ENCODE data around the gene LRRC72.
"Not testable (repeated sequence)": the region's sequence is repeated elsewhere in the genome, so short reads cannot be mapped to it uniquely, and the experiment has no call there.

The LRRC72 gene

DNA sequence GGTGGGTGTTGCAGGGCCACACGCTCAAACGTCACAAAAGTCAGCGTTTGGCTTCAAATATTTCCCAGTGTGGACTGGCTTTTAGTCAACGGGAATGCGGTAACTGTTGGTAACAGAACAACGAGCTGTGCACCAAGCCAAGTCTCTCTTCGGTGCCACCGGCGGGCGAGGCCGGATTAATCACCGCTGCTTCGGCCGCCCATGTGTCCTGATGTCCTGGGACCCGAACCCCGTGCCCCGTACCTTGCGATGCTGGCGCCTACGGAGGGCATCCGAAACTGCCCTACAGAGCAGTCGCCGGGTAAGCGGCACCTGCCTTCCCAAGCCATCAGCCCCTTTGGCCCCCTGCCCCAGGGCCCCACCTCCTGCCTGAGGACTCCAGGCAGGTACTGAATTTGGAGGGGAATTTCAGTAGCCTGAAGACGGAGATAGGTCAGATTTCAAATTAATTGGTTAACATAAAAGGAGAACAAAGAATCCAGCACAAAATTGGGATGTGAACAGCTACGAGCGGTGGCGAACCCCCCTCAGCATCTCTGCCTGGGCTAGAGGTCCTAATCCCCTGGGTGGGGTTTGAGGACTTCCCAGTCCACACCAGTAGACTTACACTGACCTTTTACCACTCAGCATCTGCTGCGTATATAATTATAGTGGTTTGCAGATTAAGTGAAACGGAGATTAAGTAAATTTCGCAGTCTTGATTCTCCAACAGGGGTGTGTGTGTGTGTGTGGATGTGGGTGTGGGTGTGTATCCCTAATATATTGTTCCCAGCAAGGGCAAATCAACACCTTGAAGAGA is at the start of gene LRRC72:
Gene LRRC72, plus strand, starts transcription at position 84 of the 799 bp plus-strand sequence. Its CDS starts 128 bp downstream, at position 212.
- in situ Hi-C loops (cut with HindIII; ENCODE audit: low pct_unique_long_range_greater_than_20kb, low sequenced_read_pairs), result no loop called here
- no peak for DNase-seq (ENCODE audit: low read depth in 1 of 2, low spot score in 1 of 2)
- no peak for TF ChIP-seq JUND (IDR thresholded peaks at IDR 0.05; ENCODE audit: low read depth)

DNA sequence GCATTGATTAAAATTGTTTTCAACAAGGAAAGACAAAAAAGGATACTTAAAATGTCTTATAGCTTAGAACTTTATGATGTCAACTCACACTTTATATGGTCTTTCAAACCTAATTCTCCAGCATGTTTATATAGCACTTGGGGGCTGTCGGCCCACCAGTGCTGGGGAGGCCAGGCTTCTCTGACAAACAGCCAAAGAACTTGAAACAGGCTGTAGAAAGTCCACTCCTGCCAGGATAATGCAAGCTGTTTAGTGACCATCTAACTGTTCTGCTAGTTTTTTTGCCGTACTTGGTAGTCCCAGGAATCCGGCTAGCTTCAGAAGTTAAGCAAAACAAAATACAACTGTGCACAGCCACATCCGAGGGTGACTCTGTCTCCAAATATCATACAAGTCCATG is 47.5 kb upstream of the LRRC72 start:
- no peak for TF ChIP-seq JUND (IDR thresholded peaks at IDR 0.05; ENCODE audit: low read depth)
- in situ Hi-C loops (cut with HindIII; ENCODE audit: low pct_unique_long_range_greater_than_20kb, low sequenced_read_pairs), result no loop called here
- DNase-seq (ENCODE audit: low read depth in 1 of 2, low spot score in 1 of 2), result no peak

DNA sequence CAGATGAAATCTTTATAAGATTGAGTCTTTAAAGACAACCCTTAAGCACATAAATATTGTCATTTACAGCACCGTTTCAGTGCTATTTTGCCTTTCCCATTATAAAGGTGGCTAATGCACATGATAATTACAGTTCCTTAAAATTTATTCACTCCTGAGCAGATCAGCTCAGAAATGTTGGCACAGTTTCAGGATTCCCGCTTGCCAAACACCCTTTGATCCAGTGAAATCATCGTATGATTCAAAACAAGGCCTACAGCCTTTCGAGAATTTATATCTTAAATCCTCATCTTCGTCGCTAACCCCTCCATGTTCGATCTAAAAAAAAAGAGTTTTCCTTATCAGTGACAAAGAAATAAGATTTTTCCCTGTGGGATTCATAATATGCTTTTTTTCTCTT is 47.0 kb upstream of the LRRC72 start:
- DNase-seq (ENCODE audit: low read depth in 1 of 2, low spot score in 1 of 2), result no peak
- no peak for TF ChIP-seq JUND (IDR thresholded peaks at IDR 0.05; ENCODE audit: low read depth)
- in situ Hi-C loops (cut with HindIII; ENCODE audit: low pct_unique_long_range_greater_than_20kb, low sequenced_read_pairs), result no loop called here

DNA sequence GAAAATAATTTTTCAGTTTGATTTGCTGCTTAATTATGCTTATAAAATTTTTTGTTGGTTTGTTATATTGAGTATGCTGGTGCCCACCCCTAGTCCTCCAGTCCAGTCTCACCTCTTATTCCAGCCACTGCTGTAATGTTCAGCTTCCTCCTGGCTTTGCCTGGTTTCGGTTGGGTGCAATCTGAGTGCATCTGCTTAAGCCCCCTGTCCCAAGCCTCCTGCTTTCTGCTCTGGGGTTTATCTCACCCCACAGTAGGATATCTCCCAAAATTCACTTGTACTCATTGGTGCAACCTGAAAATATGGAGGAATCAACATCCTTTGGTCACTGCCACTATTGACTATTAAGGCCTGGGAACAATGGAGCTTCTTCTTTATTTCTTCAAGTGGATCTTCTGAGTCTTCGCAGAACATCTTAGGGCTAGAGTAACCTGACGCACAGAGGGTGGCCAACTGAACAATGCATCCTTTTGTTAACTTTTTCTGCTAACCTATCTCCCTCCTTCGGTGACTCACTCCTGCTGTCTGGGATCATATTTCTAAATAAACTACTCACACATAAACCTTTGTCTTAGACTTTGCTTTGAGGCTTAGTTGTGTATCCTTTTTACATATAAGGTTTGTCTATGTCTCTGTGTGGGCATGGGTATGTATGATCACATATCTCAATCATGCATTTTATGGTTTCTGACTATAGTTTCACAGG is 42.0 kb upstream of the LRRC72 start:
- DNase-seq (ENCODE audit: low read depth in 1 of 2, low spot score in 1 of 2), result no peak
- no peak for TF ChIP-seq JUND (IDR thresholded peaks at IDR 0.05; ENCODE audit: low read depth)

DNA sequence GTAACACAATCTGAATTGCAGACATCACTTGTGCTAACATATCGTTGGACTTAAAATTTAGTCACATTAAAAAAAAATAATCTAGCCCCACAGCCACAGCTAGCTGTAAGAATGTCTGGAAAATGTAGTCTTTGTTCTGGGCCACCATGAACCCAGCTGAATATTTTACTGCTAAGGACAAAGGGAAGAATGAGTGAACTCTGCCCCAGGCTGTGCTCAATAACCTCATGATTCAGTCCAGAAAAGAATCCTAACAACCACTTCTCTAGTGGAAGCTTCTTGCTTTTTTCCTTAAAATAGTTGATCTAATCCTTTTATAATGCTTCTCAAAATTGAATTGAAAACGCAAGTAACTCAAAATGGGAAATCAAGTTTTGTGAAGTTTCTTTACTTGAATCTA is 35.5 kb upstream of the LRRC72 start:
- no peak for DNase-seq (ENCODE audit: low read depth in 1 of 2, low spot score in 1 of 2)
- in situ Hi-C loops (cut with HindIII; ENCODE audit: low pct_unique_long_range_greater_than_20kb, low sequenced_read_pairs), result no loop called here
- no peak for TF ChIP-seq JUND (IDR thresholded peaks at IDR 0.05; ENCODE audit: low read depth)

More for the DNA sequence above, 42.0 kb upstream of the LRRC72 start:
- in situ Hi-C loops (cut with HindIII; ENCODE audit: low pct_unique_long_range_greater_than_20kb, low sequenced_read_pairs), result no loop called here

DNA sequence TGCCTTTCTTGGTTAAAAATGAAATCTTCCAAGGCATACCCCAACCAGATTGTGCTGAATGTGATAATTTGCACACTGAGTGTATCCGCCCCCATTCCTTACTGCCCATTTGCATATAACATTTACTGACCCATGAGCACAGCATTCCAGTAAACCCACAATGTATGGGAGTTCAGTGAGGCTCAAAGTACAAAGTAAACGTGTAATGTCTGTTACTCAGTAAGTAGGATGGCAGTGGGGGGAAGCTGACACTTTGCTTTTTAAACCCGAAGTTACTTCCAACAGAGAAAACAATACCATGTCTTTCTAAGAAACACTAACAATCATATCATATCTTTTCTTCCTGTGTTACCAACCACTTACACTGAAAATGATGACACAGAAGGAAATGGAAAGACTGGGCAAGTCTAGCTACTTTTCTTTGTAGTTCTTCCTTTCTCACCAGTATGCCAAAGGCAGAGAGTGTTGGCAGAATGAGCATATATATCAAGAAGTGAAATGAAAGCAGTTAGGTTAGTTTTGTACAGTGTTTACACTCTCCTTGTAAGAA is 34.0 kb upstream of the LRRC72 start:
- in situ Hi-C loops (cut with HindIII; ENCODE audit: low pct_unique_long_range_greater_than_20kb, low sequenced_read_pairs), result no loop called here

DNA sequence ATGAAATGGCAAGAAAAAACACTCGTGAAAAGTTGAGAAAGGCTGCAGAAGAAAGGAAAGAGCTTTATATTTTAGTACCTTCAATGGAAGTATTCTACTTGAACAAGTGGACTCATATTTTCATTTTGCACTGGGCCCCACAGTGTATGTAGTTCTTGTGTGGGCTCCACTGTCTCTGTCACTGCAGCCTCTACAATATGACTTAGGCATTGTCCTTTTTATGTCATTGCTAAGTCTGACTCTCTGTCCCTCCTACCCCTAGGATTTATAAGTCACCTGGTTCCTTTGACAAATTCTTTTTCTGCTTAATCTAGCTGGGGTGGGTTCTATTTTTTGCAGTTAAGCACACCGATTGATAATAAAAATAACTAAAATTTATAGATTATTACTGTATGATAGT is 33.4 kb upstream of the LRRC72 start:
- in situ Hi-C loops (cut with HindIII; ENCODE audit: low pct_unique_long_range_greater_than_20kb, low sequenced_read_pairs), result no loop called here
- DNase-seq (ENCODE audit: low read depth in 1 of 2, low spot score in 1 of 2), result no peak
- TF ChIP-seq JUND (IDR thresholded peaks at IDR 0.05; ENCODE audit: low read depth), result no peak

More for the DNA sequence above, 34.0 kb upstream of the LRRC72 start:
- no peak for TF ChIP-seq JUND (IDR thresholded peaks at IDR 0.05; ENCODE audit: low read depth)
- peak in 1 of 2 experiments; percentile 66 for DNase-seq (ENCODE audit: low read depth in 1 of 2, low spot score in 1 of 2)

DNA sequence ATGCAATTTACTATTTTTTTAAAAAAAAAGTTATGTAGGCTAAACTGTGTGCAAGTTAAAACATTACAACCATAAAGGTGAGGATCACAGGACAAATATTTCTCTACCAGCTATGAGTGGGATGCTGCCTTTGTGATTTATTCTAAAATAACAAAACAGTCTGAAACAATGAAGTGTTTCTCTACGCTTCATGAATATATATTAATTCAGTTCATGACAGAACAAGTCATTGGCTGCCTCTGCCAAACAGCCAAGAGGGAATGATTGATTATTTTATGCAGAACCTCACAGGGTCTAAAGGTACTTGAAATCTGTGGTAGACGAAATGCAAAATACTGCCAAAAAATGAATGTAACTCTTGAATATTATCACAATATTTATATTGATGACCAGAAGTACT is 32.1 kb upstream of the LRRC72 start:
- no peak for TF ChIP-seq JUND (IDR thresholded peaks at IDR 0.05; ENCODE audit: low read depth)
- no peak for DNase-seq (ENCODE audit: low read depth in 1 of 2, low spot score in 1 of 2)
- in situ Hi-C loops (cut with HindIII; ENCODE audit: low pct_unique_long_range_greater_than_20kb, low sequenced_read_pairs), result no loop called here

DNA sequence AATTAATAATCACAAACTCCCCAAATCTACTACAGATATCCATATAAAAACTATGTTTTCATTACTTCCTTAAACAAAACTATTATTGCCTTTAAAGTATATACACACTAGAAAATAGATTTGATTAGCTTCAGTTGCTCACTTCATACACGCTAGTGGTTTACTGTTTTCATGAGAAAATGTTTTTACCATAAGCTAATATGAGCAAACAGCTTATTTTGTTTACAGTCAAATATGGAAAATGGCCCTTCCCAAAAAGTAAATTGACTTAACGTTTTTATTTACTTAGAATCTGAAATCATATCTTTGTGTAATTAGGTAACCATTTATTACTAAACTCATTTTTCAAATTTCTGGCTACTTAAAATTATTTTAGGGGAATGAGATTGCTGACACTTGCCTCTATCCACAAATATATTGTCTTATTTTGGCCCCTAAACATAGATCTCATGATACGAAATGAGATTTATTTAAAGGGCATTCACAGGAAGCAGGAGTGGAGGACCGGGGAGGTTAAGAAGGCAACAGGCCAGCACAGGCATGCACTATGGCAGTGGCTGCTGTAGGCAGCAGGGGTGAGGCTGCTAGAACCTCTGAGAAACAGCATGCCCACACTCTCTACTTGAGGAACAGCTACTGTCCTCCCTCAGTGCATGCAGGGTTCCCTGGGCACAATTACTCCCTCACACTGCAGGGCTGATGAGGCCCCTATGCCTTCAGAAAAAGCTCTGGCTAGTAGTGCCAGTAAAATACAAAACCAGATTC is 31.5 kb upstream of the LRRC72 start:
- in situ Hi-C loops (cut with HindIII; ENCODE audit: low pct_unique_long_range_greater_than_20kb, low sequenced_read_pairs), result no loop called here
- peak in 1 of 2 experiments; percentile 37 for DNase-seq (ENCODE audit: low read depth in 1 of 2, low spot score in 1 of 2)
- TF ChIP-seq JUND (IDR thresholded peaks at IDR 0.05; ENCODE audit: low read depth), result no peak

DNA sequence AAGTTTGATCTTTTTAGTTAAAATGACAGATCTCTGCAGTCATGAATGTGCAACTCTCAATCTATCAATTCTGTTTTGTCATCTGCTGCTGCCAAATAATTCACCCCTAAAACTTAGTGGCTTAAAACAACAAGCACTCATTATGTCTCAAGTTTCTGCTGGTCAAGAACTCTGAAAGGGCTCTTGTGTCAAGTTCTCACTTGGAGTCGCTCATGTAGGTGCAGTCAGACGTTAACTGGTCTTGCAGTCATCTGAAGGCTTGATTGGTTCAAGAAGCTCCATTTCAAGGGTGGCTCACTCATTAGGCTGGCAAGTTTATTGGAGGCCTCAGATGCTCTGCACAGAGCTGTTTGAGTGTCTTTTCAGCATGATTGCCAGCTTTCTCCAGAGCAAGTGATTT is 28.5 kb upstream of the LRRC72 start:
- in situ Hi-C loops (cut with HindIII; ENCODE audit: low pct_unique_long_range_greater_than_20kb, low sequenced_read_pairs), result no loop called here
- no peak for DNase-seq (ENCODE audit: low read depth in 1 of 2, low spot score in 1 of 2)
- no peak for TF ChIP-seq JUND (IDR thresholded peaks at IDR 0.05; ENCODE audit: low read depth)

DNA sequence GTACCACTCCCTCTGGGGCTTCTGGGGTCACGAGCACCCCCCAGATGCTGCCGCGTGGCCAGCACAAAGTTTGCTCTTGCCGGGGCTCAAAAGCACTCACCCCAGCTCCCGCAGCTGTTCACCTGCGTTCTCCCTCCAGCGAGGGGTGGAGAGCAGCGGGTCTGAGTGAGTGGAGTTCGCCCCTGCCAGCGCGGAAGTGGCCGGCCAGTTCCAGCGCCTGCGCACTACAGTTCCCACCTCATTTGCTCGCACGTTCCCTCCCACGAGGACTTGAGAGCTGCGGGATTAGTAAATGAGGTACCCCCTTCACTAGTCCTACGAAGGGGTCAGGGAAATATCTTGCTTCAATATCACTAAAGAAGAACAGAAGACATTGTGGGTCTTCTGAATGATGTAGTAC is 24.3 kb upstream of the LRRC72 start:
- DNase-seq (ENCODE audit: low read depth in 1 of 2, low spot score in 1 of 2), result no peak
- in situ Hi-C loops (cut with HindIII; ENCODE audit: low pct_unique_long_range_greater_than_20kb, low sequenced_read_pairs), result no loop called here
- TF ChIP-seq JUND (IDR thresholded peaks at IDR 0.05; ENCODE audit: low read depth), result no peak

DNA sequence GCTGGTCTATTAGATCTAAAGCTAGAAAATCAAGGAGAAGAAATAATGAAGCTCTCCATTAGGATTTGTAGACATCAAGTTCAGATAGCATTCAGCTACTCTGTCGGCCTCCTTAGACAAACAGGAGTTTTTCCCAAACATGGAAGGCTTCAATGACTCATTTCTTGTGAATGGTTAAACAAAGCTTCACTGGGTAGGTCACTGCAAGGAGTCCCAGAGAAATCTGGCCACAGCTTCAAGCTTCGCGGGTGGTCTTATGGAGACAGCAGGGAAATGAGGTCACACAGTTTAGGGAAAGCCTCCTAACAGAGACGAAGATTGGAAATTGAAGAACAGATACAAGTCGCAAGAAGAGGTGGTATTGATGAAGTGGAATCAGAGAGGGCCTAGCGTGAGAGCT is 22.6 kb upstream of the LRRC72 start:
- DNase-seq (ENCODE audit: low read depth in 1 of 2, low spot score in 1 of 2), result no peak
- no peak for TF ChIP-seq JUND (IDR thresholded peaks at IDR 0.05; ENCODE audit: low read depth)
- in situ Hi-C loops (cut with HindIII; ENCODE audit: low pct_unique_long_range_greater_than_20kb, low sequenced_read_pairs), result no loop called here

DNA sequence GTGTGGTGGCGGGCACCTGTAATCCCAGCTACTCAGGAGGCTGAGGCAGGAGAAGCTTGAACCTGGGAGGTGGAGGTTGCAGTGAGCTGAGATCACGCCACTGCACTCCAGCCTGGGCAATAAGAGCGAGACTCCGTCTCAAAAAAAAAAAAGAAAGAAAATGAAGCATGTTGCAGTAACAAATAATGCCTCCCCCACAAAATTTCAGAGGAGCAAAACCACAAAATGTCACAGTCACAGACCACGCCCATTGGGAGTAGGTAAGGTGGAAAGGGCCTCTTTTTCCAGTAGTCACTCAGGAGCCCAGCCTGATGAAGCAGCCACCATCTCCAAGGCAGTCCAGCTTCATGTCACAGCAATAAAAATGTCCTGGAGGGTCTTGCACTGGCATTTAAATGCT is 20.2 kb upstream of the LRRC72 start:
- in situ Hi-C loops (cut with HindIII; ENCODE audit: low pct_unique_long_range_greater_than_20kb, low sequenced_read_pairs), result not testable (repeated sequence)

More for the DNA sequence above, 20.2 kb upstream of the LRRC72 start:
- DNase-seq (ENCODE audit: low read depth in 1 of 2, low spot score in 1 of 2), result not testable (repeated sequence)

Data from T47D (cell line).